DND-41 (cell line): ENCODE measurements around the gene COL26A1.
A peak's percentile ranks its signal among the peaks of the same experiment; 100 is the strongest.

Experiments used
- ATAC-seq: fragments of 200-7000 bp; cut with Tn5 transposase; 3 replicates; pipeline ENCODE4 v1.9.1; 2021; ENCODE audit warnings: low read depth; ENCODE audit not compliant: insufficient read depth
- DNase-seq: peaks from one replicate; pipeline ENCODE4 v3.0.0-alpha.2; 2020
- H2AFZ ChIP-seq: 2 replicates; pipeline ENCODE4 v1.6.0; 2012; ENCODE audit warnings: low read depth, low read length
- H3K27ac ChIP-seq: 2 replicates; pipeline ENCODE4 v1.5.1; 2012; ENCODE audit warnings: low read length, inconsistent platforms
- H3K27me3 ChIP-seq: fragments of 200-600 bp; sonication (generic); 2 replicates; pipeline ENCODE4 v1.6.0; 2012; ENCODE audit warnings: low read length, mild to moderate bottlenecking, inconsistent platforms; ENCODE audit not compliant: insufficient read depth, poor library complexity
- H3K36me3 ChIP-seq: 2 replicates; pipeline ENCODE4 v1.5.1; 2012; ENCODE audit warnings: low read length, inconsistent platforms; ENCODE audit not compliant: insufficient read depth
- H3K4me1 ChIP-seq: 2 replicates; pipeline ENCODE4 v1.5.1; 2012; ENCODE audit warnings: mild to moderate bottlenecking, low read length; ENCODE audit not compliant: insufficient read depth
- H3K4me2 ChIP-seq: 2 replicates; pipeline ENCODE4 v1.6.0; 2012; ENCODE audit warnings: mild to moderate bottlenecking, moderate library complexity, low read length, inconsistent platforms; ENCODE audit not compliant: insufficient read depth
- H3K4me3 ChIP-seq, 2 experiments: fragments of 200-600 bp in 1 of 2; shearing (Covaris generic) in 1 of 2; 2 replicates each; pipeline ENCODE4 v1.5.1; 2012 to 2016; ENCODE audit warnings: inconsistent platforms in 2 of 2, low read length in 2 of 2, mild to moderate bottlenecking in 2 of 2, low read depth in 1 of 2, moderate library complexity in 1 of 2
- H3K79me2 ChIP-seq: 2 replicates; pipeline ENCODE4 v1.6.0; 2012; ENCODE audit warnings: low read length, inconsistent platforms; ENCODE audit not compliant: insufficient read depth
- H3K9ac ChIP-seq: 2 replicates; pipeline ENCODE4 v1.6.0; 2012; ENCODE audit warnings: low read depth, mild to moderate bottlenecking, inconsistent platforms, low read length, moderate library complexity
- H3K9me3 ChIP-seq: 2 replicates; pipeline ENCODE4 v1.5.1; 2012; ENCODE audit warnings: low read length, moderate library complexity, mild to moderate bottlenecking, inconsistent platforms; ENCODE audit not compliant: insufficient read depth, severe bottlenecking
- H4K20me1 ChIP-seq: 2 replicates; pipeline ENCODE4 v1.6.0; 2012; ENCODE audit warnings: low read length; ENCODE audit not compliant: insufficient read depth
- EZH2 ChIP-seq: IDR thresholded peaks from 3 replicates; pipeline ENCODE4 v1.6.1; 2012; ENCODE audit warnings: borderline replicate concordance, low read depth, mild to moderate bottlenecking, moderate library complexity, low read length, inconsistent platforms; ENCODE audit not compliant: severe bottlenecking
- TF ChIP-seq, protein P1 (sequence below): IDR thresholded peaks from 2 replicates; pipeline ENCODE4 v1.5.1; 2012; ENCODE audit warnings: borderline replicate concordance, low read length, moderate library complexity, mild to moderate bottlenecking; ENCODE audit not compliant: poor library complexity, severe bottlenecking; ENCODE audit errors: extremely low read depth

Gene COL26A1

GRCh38 chr7:101411508-101411874 lies 48.8 kb downstream of the COL26A1 start:
- H3K4me2 ChIP-seq, result no peak overlapping the region
- no peaks in the 10 kb centered on the region for H3K36me3 ChIP-seq
- H4K20me1 ChIP-seq, result no peaks in the 10 kb centered on the region
- H3K27ac ChIP-seq, result no peak overlapping the region
- no peak overlapping the region for H2AFZ ChIP-seq
- ATAC-seq, result no peak
- H3K4me3 ChIP-seq, result no peak overlapping the region
- no peak for TF ChIP-seq EZH2
- TF ChIP-seq, protein P1, sequence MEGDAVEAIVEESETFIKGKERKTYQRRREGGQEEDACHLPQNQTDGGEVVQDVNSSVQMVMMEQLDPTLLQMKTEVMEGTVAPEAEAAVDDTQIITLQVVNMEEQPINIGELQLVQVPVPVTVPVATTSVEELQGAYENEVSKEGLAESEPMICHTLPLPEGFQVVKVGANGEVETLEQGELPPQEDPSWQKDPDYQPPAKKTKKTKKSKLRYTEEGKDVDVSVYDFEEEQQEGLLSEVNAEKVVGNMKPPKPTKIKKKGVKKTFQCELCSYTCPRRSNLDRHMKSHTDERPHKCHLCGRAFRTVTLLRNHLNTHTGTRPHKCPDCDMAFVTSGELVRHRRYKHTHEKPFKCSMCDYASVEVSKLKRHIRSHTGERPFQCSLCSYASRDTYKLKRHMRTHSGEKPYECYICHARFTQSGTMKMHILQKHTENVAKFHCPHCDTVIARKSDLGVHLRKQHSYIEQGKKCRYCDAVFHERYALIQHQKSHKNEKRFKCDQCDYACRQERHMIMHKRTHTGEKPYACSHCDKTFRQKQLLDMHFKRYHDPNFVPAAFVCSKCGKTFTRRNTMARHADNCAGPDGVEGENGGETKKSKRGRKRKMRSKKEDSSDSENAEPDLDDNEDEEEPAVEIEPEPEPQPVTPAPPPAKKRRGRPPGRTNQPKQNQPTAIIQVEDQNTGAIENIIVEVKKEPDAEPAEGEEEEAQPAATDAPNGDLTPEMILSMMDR, result no peak
- no peaks in the 10 kb centered on the region for H3K4me1 ChIP-seq
- DNase-seq, result no peak
- H3K9ac ChIP-seq, result no peak overlapping the region
- H3K79me2 ChIP-seq, result no peaks in the 10 kb centered on the region
- H3K9me3 ChIP-seq, result peaks cover 11% of the 10 kb centered on the region
- H3K27me3 ChIP-seq, result no peaks in the 10 kb centered on the region

GRCh38 chr7:101412976-101413375 lies 50.3 kb downstream of the COL26A1 start:
- no peak for ATAC-seq

DNA sequence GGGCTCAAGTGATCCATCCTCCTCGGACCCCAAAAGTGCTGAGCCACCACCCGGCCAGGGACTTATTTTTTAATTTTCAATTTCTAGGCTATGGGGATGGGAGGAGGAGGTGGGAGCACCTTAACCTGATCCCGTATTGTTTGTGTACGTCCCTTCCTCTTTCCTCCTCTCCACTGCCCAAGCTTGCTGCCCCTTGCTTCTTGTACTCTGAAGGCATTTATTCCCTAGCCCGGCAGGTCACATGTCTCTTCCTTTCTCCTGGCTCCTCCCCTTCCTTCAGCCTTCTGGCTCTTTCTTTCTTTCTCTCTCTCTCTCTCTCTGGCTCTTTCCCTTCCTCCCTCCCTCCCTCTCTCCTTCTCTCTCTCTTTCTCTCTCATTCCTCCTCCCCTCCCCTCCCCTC lies 56.0 kb downstream of the COL26A1 start:
- ATAC-seq (peak; percentile 29; the same call in 1 of the 3 replicates), DNase-seq (no peak)
- H3K4me1 ChIP-seq, result no peaks in the 10 kb centered on the region
- no peaks in the 10 kb centered on the region for H3K9me3 ChIP-seq
- no peaks in the 10 kb centered on the region for H3K79me2 ChIP-seq
- no peak overlapping the region for H3K9ac ChIP-seq
- TF ChIP-seq, protein P1, result no peak
- TF ChIP-seq EZH2, result no peak
- H3K4me2 ChIP-seq, result no peak overlapping the region
- no peaks in the 10 kb centered on the region for H3K36me3 ChIP-seq
- no peaks in the 10 kb centered on the region for H4K20me1 ChIP-seq
- H3K27me3 ChIP-seq, result no peaks in the 10 kb centered on the region
- H2AFZ ChIP-seq, result no peak overlapping the region; the same call in 1 of the 2 replicates
- no peak overlapping the region for H3K4me3 ChIP-seq
- H3K27ac ChIP-seq, result no peak overlapping the region

More at GRCh38 chr7:101412976-101413375, 50.3 kb downstream of the COL26A1 start:
- no peaks in the 10 kb centered on the region for H3K4me1 ChIP-seq
- no peak overlapping the region for H3K27ac ChIP-seq
- H3K9ac ChIP-seq, result no peak overlapping the region
- H3K9me3 ChIP-seq, result peaks cover 11% of the 10 kb centered on the region
- H2AFZ ChIP-seq, result no peak overlapping the region
- no peaks in the 10 kb centered on the region for H3K79me2 ChIP-seq
- no peaks in the 10 kb centered on the region for H3K36me3 ChIP-seq
- TF ChIP-seq, protein P1, result no peak
- no peak for TF ChIP-seq EZH2
- no peaks in the 10 kb centered on the region for H4K20me1 ChIP-seq
- no peak overlapping the region for H3K4me2 ChIP-seq
- no peak for DNase-seq
- H3K27me3 ChIP-seq, result no peaks in the 10 kb centered on the region
- no peak overlapping the region for H3K4me3 ChIP-seq

DNA sequence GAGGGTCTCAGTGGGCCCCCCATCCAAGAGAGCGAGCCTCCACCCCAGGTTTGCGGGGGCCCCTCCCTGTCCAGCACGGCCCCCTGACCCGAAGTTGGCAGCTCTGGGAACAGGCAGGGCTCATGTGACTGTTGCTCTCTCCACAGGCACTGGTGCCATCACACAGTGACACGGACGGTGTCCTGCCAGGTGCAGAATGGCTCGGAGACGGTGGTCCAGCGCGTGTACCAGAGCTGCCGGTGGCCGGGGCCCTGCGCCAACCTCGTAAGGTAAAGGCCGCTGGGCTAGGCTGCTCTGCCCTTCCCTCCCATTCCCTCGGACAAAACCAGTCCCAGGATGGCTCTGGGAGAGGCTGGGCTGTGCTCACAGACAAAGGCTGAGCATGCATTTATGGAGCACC lies 57.2 kb downstream of the COL26A1 start:
- Histone ChIP-seq H4K20me1 (no peaks in the 10 kb centered on the region), H3K27ac (no peak overlapping the region), H3K9ac (no peak overlapping the region), H3K36me3 (no peaks in the 10 kb centered on the region), H3K4me1 (no peaks in the 10 kb centered on the region), H2AFZ (no peak overlapping the region), H3K4me3 (no peak overlapping the region), H3K79me2 (no peaks in the 10 kb centered on the region), H3K9me3 (no peaks in the 10 kb centered on the region), H3K4me2 (no peak overlapping the region), H3K27me3 (no peaks in the 10 kb centered on the region)
- ATAC-seq, result no peak
- TF ChIP-seq, protein P1, result no peak
- TF ChIP-seq EZH2, result no peak
- no peak for DNase-seq
